PFSK-1 (cell line): ENCODE results near the gene SEC14L5.

Experiments used
- FOXP2 ChIP-seq: optimal IDR thresholded peaks from 2 replicates; pipeline ENCODE3; 2011; ENCODE audit warnings: borderline replicate concordance, control low read depth, inconsistent platforms; ENCODE audit not compliant: insufficient read depth; ENCODE audit errors: extremely low read length, extremely low read depth
- POLR2AphosphoS5 ChIP-seq: IDR thresholded peaks from 2 replicates; pipeline ENCODE4 v1.6.1; 2012; ENCODE audit warnings: low read depth, mild to moderate bottlenecking, control low read depth, low read length, moderate library complexity
- SIN3A ChIP-seq: IDR thresholded peaks from 2 replicates; pipeline ENCODE4 v1.6.1; 2012; ENCODE audit warnings: mild to moderate bottlenecking, low read length, moderate library complexity, borderline replicate concordance; ENCODE audit not compliant: insufficient read depth
- TAF1 ChIP-seq: IDR thresholded peaks from 2 replicates; pipeline ENCODE4 v1.6.1; 2012; ENCODE audit warnings: low read length, control low read depth, borderline replicate concordance; ENCODE audit not compliant: insufficient read depth
- TF ChIP-seq, protein P1 (sequence below), 2 experiments: IDR thresholded peaks; 2 replicates each; pipeline versions ENCODE4 v1.6.1 to v1.8.0; 2011 to 2012; ENCODE audit warnings: low read depth in 2 of 2, low read length in 2 of 2, control low read depth in 1 of 2, inconsistent platforms in 1 of 2, mild to moderate bottlenecking in 1 of 2, moderate library complexity in 1 of 2; ENCODE audit not compliant: insufficient read depth in 1 of 2

Gene SEC14L5

DNA sequence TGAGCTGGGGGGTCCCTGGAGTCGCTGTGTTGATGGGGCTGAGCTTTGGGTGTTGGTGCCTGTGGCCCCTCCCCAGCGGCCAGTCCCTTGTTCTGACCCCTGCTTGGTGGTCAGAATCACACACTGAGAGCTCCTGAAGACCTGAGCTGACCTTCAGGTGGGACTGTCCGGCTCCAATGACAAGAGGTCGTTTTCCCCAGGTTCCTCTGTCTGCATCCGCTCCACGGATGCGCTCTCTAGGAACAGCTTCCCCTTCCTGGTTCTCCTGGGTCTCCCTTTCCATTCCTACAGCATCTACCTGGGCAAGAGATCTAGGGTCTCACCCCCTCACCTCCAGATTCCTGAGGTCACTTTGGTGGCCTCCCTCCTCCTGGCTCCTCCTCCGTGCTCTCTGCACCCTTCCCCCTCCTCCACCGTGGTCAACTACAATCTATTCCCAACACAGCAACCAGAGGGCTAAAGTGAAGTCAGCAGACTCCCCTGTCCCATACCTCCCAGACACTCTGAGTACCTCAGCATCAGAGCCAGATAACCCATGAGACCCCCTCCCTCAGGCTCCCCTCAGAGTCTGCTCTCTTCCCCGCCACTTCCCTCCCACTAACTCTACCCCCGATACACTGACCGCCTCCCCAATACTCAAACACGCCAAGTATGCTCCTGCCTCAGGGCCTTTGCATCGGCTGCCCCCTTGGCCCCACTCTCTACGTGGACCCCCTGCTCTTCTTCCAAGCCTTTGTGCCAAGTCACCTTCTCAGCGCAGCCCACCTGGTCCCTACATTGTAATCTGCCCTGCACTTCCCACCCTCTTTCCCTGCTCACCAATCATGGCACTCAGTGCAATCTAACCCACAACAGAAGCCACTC is 9.0 kb upstream of the SEC14L5 start:
- TF ChIP-seq TAF1 (no peak), FOXP2 (no peak), POLR2AphosphoS5 (no peak), SIN3A (no peak)
- TF ChIP-seq, protein P1, sequence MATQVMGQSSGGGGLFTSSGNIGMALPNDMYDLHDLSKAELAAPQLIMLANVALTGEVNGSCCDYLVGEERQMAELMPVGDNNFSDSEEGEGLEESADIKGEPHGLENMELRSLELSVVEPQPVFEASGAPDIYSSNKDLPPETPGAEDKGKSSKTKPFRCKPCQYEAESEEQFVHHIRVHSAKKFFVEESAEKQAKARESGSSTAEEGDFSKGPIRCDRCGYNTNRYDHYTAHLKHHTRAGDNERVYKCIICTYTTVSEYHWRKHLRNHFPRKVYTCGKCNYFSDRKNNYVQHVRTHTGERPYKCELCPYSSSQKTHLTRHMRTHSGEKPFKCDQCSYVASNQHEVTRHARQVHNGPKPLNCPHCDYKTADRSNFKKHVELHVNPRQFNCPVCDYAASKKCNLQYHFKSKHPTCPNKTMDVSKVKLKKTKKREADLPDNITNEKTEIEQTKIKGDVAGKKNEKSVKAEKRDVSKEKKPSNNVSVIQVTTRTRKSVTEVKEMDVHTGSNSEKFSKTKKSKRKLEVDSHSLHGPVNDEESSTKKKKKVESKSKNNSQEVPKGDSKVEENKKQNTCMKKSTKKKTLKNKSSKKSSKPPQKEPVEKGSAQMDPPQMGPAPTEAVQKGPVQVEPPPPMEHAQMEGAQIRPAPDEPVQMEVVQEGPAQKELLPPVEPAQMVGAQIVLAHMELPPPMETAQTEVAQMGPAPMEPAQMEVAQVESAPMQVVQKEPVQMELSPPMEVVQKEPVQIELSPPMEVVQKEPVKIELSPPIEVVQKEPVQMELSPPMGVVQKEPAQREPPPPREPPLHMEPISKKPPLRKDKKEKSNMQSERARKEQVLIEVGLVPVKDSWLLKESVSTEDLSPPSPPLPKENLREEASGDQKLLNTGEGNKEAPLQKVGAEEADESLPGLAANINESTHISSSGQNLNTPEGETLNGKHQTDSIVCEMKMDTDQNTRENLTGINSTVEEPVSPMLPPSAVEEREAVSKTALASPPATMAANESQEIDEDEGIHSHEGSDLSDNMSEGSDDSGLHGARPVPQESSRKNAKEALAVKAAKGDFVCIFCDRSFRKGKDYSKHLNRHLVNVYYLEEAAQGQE (IDR thresholded peaks at IDR 0.05; ENCODE audit: insufficient read depth in 1 of 2, low read depth in 2 of 2, low read length in 2 of 2), result no peak

- TF ChIP-seq FOXP2 (no peak), SIN3A (no peak), TAF1 (no peak), POLR2AphosphoS5 (no peak)
- TF ChIP-seq, protein P1 (IDR thresholded peaks at IDR 0.05; ENCODE audit: insufficient read depth in 1 of 2, low read depth in 2 of 2, low read length in 2 of 2), result no peak
These were observed 8.1 kb upstream of the SEC14L5 start for GRCh38 chr16:4949986-4950385.

GRCh38 chr16:4954714-4955113 is 3.4 kb upstream of the SEC14L5 start:
- TF ChIP-seq, protein P1 (IDR thresholded peaks at IDR 0.05; ENCODE audit: insufficient read depth in 1 of 2, low read depth in 2 of 2, low read length in 2 of 2), result no peak
- TF ChIP-seq FOXP2 (no peak), POLR2AphosphoS5 (no peak), TAF1 (no peak), SIN3A (no peak)

GRCh38 chr16:4957420-4957719 is 760 bp upstream of the SEC14L5 start:
- TF ChIP-seq TAF1 (no peak), POLR2AphosphoS5 (no peak), SIN3A (no peak), FOXP2 (no peak)
- TF ChIP-seq, protein P1 (IDR thresholded peaks at IDR 0.05; ENCODE audit: insufficient read depth in 1 of 2, low read depth in 2 of 2, low read length in 2 of 2), result no peak
